ENCODE measurements around the gene SCD.

The SCD gene

DNA sequence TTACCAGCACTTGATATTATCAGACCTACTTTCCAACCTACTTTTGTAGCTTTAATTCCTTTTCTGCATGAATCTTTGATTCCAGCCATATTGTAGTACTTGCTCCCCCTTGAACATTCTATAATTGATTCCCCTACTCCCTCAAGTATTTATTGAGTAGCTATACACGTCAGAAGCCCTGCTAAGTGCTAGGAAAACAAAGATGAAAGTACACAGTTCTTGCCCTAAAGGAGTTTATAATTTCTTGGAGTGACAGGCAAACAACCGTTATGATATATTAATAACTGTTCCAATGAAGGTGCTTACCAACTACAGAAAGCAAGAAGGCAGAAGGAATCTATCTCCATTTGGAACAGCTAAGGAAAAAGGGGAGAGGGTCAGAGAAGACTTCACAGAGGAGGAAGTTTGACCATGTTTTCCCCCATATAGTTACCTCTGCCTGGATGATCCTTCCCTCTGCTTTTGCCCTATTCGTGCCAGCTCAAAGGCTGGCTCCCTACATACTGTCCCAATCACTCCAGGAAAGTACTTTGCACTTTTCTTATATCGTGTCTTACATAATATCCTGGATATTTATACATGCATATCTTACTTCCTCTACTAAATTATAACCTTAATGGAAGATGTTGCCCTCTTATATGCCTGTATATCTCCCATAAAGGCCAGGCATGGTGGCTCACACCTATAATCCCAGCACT lies 54.7 kb downstream of the SCD start:
- no peak for DNase-seq (ENCODE audit: low read depth)

DNA sequence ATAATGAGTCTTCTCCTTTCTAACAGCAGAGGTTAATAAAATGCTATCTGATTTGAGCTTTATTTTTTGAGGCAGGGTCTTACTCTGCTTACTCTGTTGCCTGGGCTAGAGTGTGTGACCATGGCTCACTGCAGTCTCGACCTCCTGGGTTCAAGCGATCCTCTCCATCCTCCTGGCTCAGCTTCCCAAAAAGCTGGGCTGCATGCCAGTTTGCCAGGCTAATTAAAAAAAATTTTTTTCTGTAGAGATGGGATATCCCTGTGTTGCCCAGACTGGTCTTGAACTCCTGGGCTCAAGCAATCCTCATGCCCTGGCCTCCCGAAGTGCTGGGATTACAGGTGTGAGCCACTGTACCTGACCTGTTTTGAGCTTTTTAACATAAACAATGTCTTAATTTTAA lies 56.7 kb downstream of the SCD start:
- no peak for DNase-seq (ENCODE audit: low read depth)

DNA sequence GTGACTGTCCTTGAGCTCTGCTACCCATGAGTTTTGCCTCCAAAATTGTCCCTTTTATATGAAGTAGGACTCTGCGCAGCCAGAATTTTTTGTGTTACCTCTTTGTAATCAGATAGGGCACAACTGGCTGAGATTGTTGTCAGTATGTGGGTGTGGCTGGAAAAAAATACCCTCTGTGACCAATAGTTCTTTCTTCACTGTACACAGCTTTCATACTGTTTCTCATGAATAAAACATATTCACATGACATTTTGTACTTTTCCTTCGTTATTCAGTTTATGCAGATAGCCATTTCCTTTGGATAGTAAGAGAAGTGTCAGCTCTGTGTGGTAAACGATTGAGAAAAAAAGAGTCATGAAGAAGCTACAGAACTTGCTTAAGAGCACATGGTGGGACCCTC lies 66.1 kb downstream of the SCD start:
- DNase-seq (ENCODE audit: low read depth) = no peak
